GM21423 (cell line): ENCODE measurements around the gene TM4SF5.

Experiments
- ATAC-seq: cut with Tn5 transposase; IDR thresholded peaks from one replicate; pipeline ENCODE4 v1.9.1; 2021; ENCODE audit warnings: mild to moderate bottlenecking, moderate library complexity; ENCODE audit not compliant: unreplicated experiment

TM4SF5 gene

DNA sequence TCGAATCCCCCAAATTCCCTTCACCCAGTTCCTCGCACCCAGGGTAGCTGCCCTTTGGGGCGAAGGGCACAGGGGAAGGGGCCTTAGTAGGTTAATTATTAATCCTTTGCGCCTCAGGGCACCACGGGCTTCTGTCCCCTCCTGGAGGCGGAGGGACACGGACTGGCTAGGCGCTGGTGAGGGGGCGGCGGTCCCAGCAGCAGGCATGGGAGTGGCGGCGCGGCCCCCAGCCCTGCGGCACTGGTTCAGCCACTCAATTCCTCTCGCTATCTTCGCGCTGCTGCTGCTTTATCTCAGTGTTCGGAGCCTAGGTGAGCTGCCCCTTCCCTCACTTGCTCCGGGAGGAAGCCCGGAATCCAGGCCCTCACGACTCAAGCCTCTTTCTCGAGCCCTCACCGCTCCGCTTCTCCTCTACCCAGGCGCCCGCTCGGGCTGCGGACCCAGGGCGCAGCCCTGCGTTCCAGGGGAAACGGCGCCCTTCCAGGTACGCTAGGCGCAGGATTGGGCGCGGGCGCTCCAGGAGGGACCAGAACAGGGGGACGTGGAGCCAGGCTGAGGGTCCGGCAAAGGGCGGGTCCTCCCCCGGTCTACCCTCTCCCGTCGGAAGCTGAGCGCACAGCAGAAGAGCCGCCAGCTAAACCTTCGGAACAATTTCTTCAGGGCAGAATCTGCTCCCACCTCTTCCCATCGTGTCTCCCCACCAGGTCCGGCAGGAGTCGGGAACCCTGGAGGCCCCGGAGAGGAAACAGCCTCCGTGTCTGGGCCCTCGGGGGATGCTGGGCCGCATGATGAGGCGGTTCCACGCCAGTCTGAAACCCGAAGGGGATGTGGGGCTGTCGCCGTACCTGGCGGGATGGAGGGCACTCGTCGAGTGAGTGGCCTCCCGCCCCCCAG lies 17.4 kb downstream of the TM4SF5 start, which contains the start of gene GLTPD2:
Gene GLTPD2 (plus strand): TSS at position 158 of the 894 bp plus-strand sequence. CDS start 48 bp downstream, at position 206.
- ATAC-seq = no peak

DNA sequence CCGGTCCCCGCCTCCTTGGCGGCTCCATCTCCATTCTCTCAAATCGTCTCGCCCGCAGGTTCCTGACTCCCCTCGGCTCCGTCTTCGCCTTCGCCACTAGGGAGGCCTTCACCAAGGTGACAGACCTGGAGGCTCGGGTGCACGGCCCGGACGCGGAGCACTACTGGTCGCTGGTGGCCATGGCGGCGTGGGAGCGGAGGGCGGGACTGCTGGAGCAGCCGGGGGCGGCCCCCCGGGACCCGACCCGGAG lies 17.9 kb downstream of the TM4SF5 start:
- peak; percentile 26 for ATAC-seq

DNA sequence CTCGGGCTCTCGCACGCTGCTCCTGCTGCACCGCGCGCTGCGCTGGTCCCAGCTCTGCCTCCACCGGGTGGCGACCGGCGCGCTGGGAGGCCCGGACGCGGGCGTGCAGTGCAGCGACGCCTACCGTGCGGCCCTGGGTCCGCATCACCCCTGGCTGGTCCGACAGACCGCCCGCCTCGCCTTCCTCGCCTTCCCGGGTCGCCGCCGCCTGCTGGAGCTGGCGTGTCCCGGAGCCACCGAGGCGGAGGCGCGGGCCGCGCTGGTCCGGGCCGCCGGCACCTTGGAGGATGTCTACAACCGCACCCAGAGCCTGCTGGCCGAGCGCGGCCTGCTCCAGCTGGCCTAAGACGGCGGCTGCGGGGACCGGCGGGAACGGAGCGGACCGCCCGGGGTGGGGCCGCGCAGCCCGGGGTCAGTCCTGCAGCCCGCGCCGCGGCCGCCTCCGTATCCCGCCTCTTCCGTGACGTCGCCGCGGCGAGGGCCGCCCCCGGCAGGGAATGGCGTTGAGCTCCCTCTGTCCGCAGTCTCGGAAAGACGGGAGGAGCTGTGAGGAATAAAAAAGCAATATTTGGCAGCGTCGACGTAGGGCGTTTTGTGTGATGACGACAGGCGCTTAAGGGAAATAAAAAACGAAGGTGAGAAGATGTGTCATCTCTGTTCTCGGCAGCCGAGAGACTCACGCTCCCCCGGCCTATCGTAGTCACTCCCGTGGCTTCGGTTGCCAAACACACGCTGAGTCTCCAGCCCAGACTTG lies 18.4 kb downstream of the TM4SF5 start:
- ATAC-seq = peak; percentile 66

DNA sequence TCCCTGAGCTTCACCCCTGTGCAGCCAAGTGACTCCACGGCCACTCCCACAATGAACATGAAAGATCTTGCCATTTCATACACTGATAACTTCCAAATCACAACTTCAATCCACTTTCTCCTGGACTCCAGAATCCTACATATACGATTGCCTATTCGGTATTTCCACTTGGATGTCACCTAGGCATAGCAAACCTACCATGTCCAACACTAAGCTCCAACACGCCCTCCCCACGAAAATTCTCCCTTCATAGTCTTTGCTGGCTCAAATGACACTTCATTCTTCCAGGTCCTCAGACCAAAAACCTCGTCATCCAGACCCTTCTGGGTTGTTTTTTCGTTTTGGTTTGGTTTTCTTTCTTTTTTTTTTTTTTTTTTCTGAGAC lies 19.0 kb downstream of the TM4SF5 start:
- no peak for ATAC-seq

DNA sequence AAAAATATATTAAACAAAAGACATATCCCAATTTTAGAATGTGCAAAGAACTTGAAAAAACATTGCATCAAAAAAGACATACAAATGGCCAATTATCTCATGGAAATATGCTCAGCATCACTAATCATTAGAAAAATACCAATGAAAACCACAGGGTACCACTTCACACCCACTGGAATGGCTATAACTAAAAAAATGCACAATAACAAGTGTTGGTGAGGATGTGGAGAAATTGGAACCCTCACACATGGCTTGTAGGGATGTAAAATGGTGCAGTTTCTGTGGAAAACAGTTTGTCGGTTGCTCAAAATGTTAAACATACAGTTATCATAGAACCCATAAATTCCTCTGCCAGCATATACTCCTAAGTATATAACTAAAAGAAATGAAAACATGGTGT lies 23.5 kb downstream of the TM4SF5 start:
- no peak for ATAC-seq

DNA sequence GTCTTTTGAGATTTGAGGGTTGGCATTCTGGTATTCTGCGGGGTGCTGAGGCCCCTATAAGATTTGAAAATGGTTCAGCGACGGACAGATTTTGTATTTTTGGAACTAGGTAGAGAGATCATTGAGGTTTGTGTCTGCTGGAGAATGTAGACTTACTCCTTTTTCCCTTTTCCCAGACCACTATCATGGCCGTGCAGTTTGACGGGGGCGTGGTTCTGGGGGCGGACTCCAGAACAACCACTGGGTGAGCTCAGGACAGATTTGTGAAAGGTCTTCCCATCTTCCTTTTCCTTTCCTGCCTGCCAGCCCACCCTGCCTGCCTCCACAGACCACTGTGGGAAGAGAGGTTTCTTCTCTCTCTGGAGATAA lies 24.9 kb downstream of the TM4SF5 start:
- ATAC-seq = no peak

GRCh38 chr17:4800462-4801196 lies 28.9 kb downstream of the TM4SF5 start:
- no peak for ATAC-seq

DNA sequence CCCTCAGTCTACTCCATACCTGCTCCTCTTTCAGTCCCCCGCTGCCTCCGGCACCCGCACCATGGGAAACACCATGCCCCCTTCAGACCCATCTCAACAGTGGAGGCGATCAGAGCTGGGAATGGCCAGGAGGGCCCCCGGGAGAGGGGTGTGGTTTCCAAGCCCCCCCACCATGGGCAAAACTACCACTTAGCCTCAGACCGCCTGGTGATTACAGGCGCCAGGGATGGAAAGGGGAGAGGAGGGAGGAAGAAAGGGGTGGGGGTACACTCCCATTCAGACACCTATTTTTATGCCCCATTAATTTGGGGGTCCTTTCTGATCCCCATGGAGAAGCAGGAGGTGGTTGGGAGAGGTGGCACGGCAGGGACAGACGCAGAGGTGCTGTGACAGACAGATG lies 30.5 kb downstream of the TM4SF5 start, which contains the start of gene C17orf114:
Gene C17orf114 (minus strand): TSS at position 101 of the 400 bp plus-strand sequence.
- no peak for ATAC-seq

DNA sequence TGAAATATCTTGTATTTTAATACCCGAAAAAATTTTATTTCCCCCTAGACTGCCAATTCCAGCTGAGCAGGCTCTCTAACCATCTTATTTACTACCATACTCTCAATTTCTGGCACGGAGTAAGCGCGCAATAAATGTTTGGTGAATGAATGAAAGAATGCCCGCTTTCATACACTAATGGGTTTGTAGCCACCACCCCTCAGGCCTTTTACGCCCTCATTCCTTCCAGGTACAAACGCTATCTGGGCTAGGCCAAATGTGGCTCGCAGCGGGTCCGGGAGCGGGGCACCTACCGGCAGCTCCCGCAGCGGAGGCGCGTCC lies 34.7 kb downstream of the TM4SF5 start:
- ATAC-seq = no peak

DNA sequence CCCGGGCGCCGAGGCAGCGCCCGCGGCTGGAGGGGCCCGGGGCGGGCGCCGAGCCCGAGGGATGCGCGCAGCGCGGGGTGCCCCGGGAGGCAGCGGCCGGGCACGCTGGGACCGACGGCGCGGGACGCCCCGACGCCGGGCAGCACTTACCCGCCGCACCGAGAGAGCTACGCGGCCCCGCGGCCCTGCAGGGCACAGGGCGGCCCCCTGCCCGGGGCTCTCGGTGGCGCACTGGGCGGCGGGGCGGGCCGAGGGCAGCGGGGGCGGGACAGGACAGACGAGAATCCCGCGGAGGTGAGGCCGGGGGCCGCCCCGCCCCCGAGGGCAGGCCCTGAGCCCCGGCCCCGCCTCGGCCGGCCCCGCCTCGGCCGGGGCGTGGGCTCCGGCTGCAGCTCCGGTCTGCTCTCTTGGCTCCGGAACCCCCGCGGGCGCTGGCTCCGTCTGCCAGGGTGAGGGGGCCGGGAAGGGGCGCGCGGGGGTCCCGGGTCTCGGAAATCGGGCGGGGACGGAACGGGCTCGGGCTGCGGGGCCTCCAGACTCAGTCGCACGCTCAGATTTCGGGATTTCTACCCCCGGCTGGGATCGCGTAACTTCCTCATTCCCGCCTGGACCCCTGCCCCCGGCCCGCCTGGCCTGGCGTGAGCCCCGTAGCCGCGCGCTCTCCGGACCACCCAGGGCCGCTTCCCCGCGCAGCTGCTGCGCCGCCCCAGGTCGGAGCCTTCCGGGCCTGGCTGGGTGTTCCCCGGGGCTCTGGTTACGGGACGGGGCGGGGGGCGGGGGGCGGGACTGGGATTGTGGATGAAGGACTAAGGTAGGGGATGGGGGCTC lies 35.3 kb downstream of the TM4SF5 start, which contains the start of gene PLD2:
Gene PLD2 (plus strand): TSS at position 376 of the 828 bp plus-strand sequence. CDS start 621 bp downstream, outside the sequence.
- peak; percentile 96 for ATAC-seq

GRCh38 chr17:4807605-4808377 lies 36.1 kb downstream of the TM4SF5 start:
- no peak for ATAC-seq

DNA sequence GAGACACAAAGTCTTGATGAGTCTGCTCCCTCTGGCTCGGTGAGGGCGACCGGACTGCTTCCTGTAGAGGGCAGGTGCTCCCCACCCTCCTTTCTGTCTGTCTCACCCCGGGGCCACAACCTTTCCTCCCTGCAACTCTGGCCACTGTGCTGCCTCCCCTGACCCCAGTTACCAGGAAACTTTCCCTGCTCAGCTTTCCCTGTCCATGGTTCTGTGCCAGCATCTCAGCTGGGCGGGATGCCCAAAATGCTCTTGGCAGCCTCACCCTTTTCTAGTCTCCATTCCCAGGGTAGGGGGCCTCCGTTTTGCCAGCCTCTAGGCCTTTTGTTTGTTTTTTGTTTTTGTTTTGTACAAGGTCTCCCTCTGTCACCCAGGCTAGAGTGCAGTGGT lies 36.7 kb downstream of the TM4SF5 start:
- ATAC-seq = no peak

DNA sequence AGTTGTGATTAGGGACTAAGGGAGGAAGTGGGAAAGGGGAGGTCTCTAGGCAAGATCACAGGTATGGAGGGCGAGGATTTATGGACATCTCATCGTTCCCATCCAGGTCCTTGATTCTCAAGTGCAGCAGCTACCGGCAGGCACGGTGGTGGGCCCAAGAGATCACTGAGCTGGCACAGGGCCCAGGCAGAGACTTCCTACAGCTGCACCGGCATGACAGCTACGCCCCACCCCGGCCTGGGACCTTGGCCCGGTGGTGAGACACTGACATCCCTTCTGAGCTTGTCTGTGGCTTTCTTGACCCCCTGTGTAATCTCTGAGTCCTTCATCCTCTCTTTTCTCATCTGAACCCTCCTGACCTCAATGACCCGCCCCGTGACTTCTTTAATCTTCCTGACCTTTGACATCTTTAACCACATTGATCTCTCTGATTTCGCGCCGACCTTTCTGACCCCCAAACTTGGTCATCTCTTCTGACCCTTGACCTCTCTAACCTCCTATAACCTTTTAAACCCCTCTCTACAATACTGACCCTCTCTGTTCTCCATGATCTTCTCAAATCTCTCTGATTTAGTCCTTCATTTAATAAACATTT lies 39.1 kb downstream of the TM4SF5 start:
- no peak for ATAC-seq

DNA sequence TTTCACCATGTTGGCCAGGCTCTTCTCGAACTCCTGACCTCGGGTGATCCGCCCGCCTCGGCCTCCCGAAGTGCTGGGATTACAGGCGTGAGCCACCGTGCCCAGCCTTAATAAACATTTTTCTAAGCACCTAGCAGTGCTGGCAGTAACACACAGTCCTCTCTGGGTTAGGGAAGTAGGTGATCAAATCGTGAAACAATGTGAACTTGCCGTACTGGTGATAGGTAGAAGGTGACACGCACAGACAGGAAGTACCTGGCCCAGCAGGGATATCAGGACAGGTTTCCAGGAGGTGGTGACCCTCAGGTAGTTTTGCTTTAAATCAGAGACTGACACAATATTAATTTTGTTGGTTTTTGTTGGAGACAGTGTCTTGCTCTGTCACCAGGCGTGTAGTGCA lies 39.8 kb downstream of the TM4SF5 start:
- ATAC-seq = no peak

GRCh38 chr17:4812690-4813089 lies 41.0 kb downstream of the TM4SF5 start:
- ATAC-seq = no peak

- ATAC-seq = no peak
These were observed 43.5 kb downstream of the TM4SF5 start for GRCh38 chr17:4815043-4815675.

DNA sequence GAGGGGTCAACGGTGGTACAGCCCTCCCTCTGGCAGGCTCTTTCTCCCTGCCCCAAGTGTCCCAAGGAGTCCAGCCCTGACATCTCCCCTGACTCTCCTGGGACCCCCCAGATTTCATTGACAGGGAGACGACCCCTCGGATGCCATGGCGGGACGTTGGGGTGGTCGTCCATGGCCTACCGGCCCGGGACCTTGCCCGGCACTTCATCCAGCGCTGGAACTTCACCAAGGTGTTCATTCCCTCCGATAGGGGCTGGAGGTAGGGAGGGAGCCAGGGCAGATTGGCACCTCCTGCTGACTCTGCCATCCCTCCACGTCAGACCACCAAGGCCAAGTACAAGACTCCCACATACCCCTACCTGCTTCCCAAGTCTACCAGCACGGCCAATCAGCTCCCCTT lies 45.1 kb downstream of the TM4SF5 start:
- ATAC-seq = no peak

DNA sequence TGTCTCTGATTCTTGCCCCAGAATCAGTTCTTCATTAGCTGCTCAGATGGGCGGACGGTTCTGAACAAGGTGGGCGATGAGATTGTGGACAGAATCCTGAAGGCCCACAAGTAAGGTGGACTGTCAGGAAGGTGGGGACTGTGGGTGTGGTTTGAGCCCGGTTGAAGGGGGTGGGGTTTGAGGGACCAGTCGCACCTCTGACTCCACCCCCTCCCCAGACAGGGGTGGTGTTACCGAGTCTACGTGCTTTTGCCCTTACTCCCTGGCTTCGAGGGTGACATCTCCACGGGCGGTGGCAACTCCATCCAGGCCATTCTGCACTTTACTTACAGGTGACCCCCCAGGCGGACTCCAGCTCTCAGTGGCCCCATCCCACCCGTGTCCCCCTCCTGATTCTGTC lies 46.6 kb downstream of the TM4SF5 start:
- ATAC-seq = no peak

GRCh38 chr17:4822835-4823234 lies 51.1 kb downstream of the TM4SF5 start:
- no peak for ATAC-seq
